GM10266 (cell line): ENCODE data around the gene GPC6.

Experiments used
- DNase-seq: peaks from one replicate; pipeline ENCODE4 v3.0.0; 2012; ENCODE audit errors: extremely low spot score
- CTCF ChIP-seq: IDR thresholded peaks from 2 replicates; pipeline ENCODE4 v1.5.1; 2012; ENCODE audit warnings: mild to moderate bottlenecking, low read depth; ENCODE audit not compliant: control insufficient read depth, insufficient read depth; ENCODE audit errors: missing control alignments

The GPC6 gene

GRCh38 chr13:94020426-94020825 lies 793.8 kb downstream of the GPC6 start:
- no peak for DNase-seq
- no peak for TF ChIP-seq CTCF

DNA sequence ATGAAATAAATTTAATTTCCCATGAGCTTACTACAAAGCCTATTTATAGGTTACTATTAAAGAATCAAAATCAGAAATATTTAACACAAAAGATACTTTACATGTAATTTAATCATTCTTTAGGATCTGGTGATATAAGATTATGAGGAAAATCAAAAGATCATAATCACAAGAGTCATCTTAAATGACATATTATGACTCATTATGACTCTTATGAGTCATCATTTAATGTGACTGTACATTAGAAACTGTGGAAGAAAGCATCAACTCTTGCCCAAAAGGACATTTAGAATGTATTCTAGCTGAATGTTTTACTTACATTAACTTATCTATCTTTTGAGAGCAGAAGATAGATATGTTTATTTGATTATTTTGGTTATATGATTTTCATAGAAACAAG lies 794.2 kb downstream of the GPC6 start:
- DNase-seq, result no peak
- TF ChIP-seq CTCF, result no peak

GRCh38 chr13:94028234-94028633 lies 801.6 kb downstream of the GPC6 start:
- DNase-seq, result no peak
- TF ChIP-seq CTCF, result no peak

GRCh38 chr13:94028650-94029049 lies 802.0 kb downstream of the GPC6 start:
- no peak for DNase-seq
- no peak for TF ChIP-seq CTCF

DNA sequence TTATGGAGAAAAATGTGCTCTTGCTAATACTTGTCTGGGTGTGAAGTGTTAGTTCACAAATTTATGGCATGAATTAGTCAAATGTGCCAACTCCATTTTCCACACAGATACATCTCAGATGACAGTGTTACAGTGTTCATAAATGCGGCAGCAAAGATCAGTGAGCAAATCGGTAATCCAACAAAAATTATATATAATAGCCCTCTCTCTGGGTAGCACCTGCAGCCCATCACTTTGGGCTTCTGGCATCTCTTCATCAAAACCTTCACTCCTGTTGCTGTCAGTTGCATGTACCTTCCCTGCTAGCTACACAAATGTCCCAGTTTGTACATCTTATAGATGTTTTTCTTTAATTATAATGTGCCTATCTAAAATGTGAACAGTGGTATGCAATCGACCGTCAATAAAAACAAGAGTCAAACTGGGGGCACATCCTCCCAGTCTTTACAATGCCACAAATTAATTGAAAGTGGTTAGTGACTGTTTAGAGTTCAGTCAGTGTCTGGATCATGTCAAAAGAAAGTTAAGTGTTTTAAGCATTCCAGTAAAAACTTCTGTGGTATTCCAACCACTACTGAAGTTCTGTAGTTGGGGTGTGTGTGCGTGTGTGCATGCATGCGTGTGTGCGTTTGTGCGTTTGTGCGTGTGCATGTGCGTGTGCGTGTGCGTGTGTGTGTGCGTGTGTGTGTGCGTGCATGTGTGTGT lies 804.0 kb downstream of the GPC6 start:
- TF ChIP-seq CTCF, result no peak
- DNase-seq, result no peak

DNA sequence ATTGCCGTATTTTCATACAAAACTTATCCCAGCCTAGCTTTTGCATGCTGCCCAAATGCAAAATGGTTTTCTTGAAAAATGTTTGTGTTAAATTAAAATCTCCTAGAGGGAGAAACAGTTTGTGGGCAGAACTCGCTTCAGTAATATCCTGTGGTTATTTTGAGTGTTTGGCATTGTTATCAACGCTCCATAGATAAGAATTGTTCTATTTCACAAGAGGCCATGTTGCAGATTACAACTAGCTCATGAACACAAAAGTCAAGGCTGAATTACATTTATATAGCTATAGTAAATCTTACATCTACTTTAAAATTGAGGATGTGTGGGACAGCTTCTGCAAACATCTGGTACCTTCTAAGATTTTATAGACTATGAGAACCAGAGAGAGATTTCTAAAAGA lies 805.0 kb downstream of the GPC6 start:
- DNase-seq, result no peak
- TF ChIP-seq CTCF, result no peak

DNA sequence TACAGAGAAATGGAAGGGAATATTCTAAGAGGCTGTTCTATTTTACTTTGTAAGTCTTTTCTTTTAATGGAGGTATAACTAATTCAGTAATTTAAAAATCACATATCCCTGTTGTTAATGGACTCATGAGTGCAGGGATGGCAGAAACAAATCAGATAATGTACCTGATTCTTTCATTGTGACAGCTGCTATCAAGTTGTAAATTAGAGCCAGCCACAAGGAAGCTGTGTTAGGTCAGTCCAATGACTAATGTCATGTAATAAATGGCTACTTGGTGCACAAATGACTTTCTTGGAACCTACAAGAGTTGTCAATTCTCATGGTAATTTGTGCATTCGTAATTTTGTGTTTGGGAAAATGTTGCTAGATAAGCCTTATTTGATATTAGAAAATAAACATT lies 806.5 kb downstream of the GPC6 start:
- no peak for DNase-seq
- TF ChIP-seq CTCF, result no peak
